B cell (primary cell): ENCODE results near the gene GFOD1. TPM values are rescaled to one million over a fixed set of nuclear protein-coding genes. Genes with fewer than 3 reads are reported as not detected.

ENCODE experiments used
- ATAC-seq: fragments of 200-7000 bp; cut with Tn5 transposase; one replicate; pipeline ENCODE4 v1.10.0; 2021; ENCODE audit warnings: low read depth, mild to moderate bottlenecking, moderate number of reproducible peaks, moderate library complexity
- CTCF ChIA-PET: fragments of 350-600 bp; sonication (Branson Sonifier 250); formaldehyde crosslinking; loops from one replicate; lab custom pipeline; 2021; ENCODE audit warnings: antibody characterized with exemption, inconsistent platforms; lab: Charles Lee
- POLR2A ChIA-PET: fragments of 350-600 bp; sonication (Branson Sonifier 250); formaldehyde crosslinking; loops from one replicate; lab custom pipeline; 2021; ENCODE audit warnings: antibody characterized with exemption; lab: Charles Lee
- DNase-seq: peaks from one replicate; pipeline ENCODE4 v3.0.0; 2013
- H2AFZ ChIP-seq: 2 replicates; pipeline ENCODE4 v1.6.1; 2012; ENCODE audit warnings: mild to moderate bottlenecking, low read depth, low read length; ENCODE audit not compliant: insufficient read depth, poor library complexity, severe bottlenecking
- H3K27ac ChIP-seq, 2 donors: 1 replicate in 1 of 2; 2 replicates in 1 of 2; pipeline ENCODE4 v1.5.1; 2012 to 2013; ENCODE audit warnings: low read length in 2 of 2, mild to moderate bottlenecking in 2 of 2, moderate library complexity in 1 of 2
- H3K27me3 ChIP-seq, 4 experiments: fragments of 200-600 bp in 1 of 4; sonication (generic) in 1 of 4; replicated peaks in 1 of 4; 1 replicate in 2 of 4; 2 replicates in 2 of 4; pipeline versions ENCODE4 v1.6.1 to v1.7.0; 2013 to 2016; ENCODE audit warnings: low read length in 3 of 4, mild to moderate bottlenecking in 2 of 4, mixed read lengths in 1 of 4, moderate library complexity in 1 of 4; ENCODE audit not compliant: insufficient read depth in 4 of 4, control insufficient read depth in 3 of 4; ENCODE audit errors: control extremely low read depth in 1 of 4
- H3K36me3 ChIP-seq, 2 experiments: replicated peaks in 1 of 2; 1 replicate in 1 of 2; 2 replicates in 1 of 2; pipeline versions ENCODE4 v1.6.1 to v1.7.1; 2013; ENCODE audit warnings: low read length in 1 of 2; ENCODE audit not compliant: insufficient read depth in 2 of 2, control insufficient read depth in 1 of 2; ENCODE audit errors: control extremely low read depth in 1 of 2, extremely low read depth in 1 of 2
- H3K4me1 ChIP-seq, 2 donors: fragments of 200-600 bp in 1 of 2; sonication (generic) in 1 of 2; 1 replicate in 1 of 2; 2 replicates in 1 of 2; pipeline versions ENCODE4 v1.5.1 to v1.6.1; 2013 to 2017; ENCODE audit warnings: low read length in 2 of 2; ENCODE audit not compliant: control insufficient read depth in 2 of 2, insufficient read depth in 2 of 2
- H3K4me2 ChIP-seq: replicated peaks from 2 replicates; pipeline ENCODE3; 2012; ENCODE audit warnings: mild to moderate bottlenecking, low read depth, low read length; ENCODE audit not compliant: poor library complexity, severe bottlenecking
- H3K4me3 ChIP-seq, 5 experiments: fragments of 200-600 bp in 1 of 5; sonication (generic) in 1 of 5; 1 replicate in 3 of 5; 2 replicates in 2 of 5; pipeline versions ENCODE4 v1.5.1 to v1.7.0; 2011 to 2016; ENCODE audit warnings: low read length in 4 of 5, mild to moderate bottlenecking in 4 of 5, low read depth in 2 of 5, control low read depth in 1 of 5, moderate library complexity in 1 of 5; ENCODE audit not compliant: insufficient read depth in 1 of 5; ENCODE audit errors: control extremely low read depth in 1 of 5, extremely low read depth in 1 of 5
- H3K79me2 ChIP-seq: fragments of 200-600 bp; sonication (generic); one replicate; pipeline ENCODE4 v1.6.0; 2016; ENCODE audit warnings: low read length; ENCODE audit not compliant: control insufficient read depth, insufficient read depth
- H3K9ac ChIP-seq: fragments of 200-600 bp; sonication (generic); 2 replicates; pipeline ENCODE4 v1.6.1; 2017; ENCODE audit warnings: mild to moderate bottlenecking, low read length, moderate library complexity
- H3K9me3 ChIP-seq, 3 donors: one replicate each; pipeline versions ENCODE4 v1.6.1 to v1.7.1; 2013; ENCODE audit warnings: low read length in 2 of 3; ENCODE audit not compliant: control insufficient read depth in 2 of 3, insufficient read depth in 1 of 3; ENCODE audit errors: control extremely low read depth in 1 of 3
- H4K20me1 ChIP-seq: 2 replicates; pipeline ENCODE4 v1.6.0; 2012; ENCODE audit warnings: mild to moderate bottlenecking, low read length; ENCODE audit not compliant: insufficient read depth, control insufficient read depth, poor library complexity, severe bottlenecking
- H3K27ac Mint-ChIP-seq: one replicate; pipeline ENCODE4 v1.8.0; 2021; ENCODE audit warnings: mixed read lengths
- H3K27me3 Mint-ChIP-seq: one replicate; pipeline ENCODE4 v1.8.0; 2021; ENCODE audit warnings: mixed read lengths
- H3K4me1 Mint-ChIP-seq: one replicate; pipeline ENCODE4 v1.8.0; 2021; ENCODE audit warnings: mixed read lengths
- H3K4me3 Mint-ChIP-seq: one replicate; pipeline ENCODE4 v1.8.0; 2021; ENCODE audit warnings: mixed read lengths
- H3K9me3 Mint-ChIP-seq: one replicate; pipeline ENCODE4 v1.8.0; 2022; ENCODE audit warnings: mixed read lengths; ENCODE audit not compliant: insufficient read depth
- EZH2 ChIP-seq: IDR thresholded peaks from 2 replicates; pipeline ENCODE4 v1.6.1; 2012; ENCODE audit warnings: borderline replicate concordance, low read depth, mild to moderate bottlenecking, moderate library complexity, low read length; ENCODE audit not compliant: insufficient read depth, poor library complexity, severe bottlenecking
- WGBS: methylation state at CpG from one replicate; pipeline ENCODE4 v1.1.5; 2013; ENCODE audit warnings: missing lambda C conversion rate; ENCODE audit not compliant: insufficient coverage; 5-methylcytosine and 5-hydroxymethylcytosine counted together
- intact Hi-C: fragments of 100-400 bp; cut with micrococcal nuclease; formaldehyde crosslinking; loops from one replicate; pipeline ENCODE4 v1.10.0; 2022
- polyA plus RNA-seq: library from polyadenylated mRNA; depleted of rRNA; stranded (reverse); fragments of >200 nt; gene quantifications from 2 replicates; pipeline ENCODE4 v1.2.3, GENCODE V29; 2012
- total RNA-seq, 2 donors: library from RNA; stranded (reverse); fragments of 120-200 nt in 1 of 2; gene quantifications; 1 replicate in 1 of 2; 2 replicates in 1 of 2; pipeline versions ENCODE4 v1.2.3 to v1.2.4, GENCODE V29; 2013 to 2022
- TF ChIP-seq, protein P1 (sequence below): fragments of 200-600 bp; IDR thresholded peaks from one replicate; pipeline ENCODE4 v1.8.0; 2022; ENCODE audit warnings: antibody characterized with exemption, mild to moderate bottlenecking

GFOD1 gene
- total and polyA plus RNA-seq, 2 donors (not counting 1 experiment from before 2014, with no cell fraction given), result 8.3 to 42.4 TPM

- Histone ChIP-seq H3K27me3 (no peaks in the 10 kb centered on the region), H3K4me1 (peaks cover 6 to 8% of the 10 kb centered on the region in 2 donors), H3K79me2 (no peaks in the 10 kb centered on the region), H4K20me1 (no peaks in the 10 kb centered on the region), H3K9ac (no peak overlapping the region), H3K4me2 (no peak overlapping the region), H3K36me3 (no peaks in the 10 kb centered on the region), H3K4me3 (no peak overlapping the region), H2AFZ (no peak overlapping the region), H3K9me3 (no peaks in the 10 kb centered on the region), H3K27ac (no peak overlapping the region)
- Mint-ChIP-seq H3K27ac (no peak overlapping the region), H3K27me3 (no peaks in the 10 kb centered on the region), H3K9me3 (no peaks in the 10 kb centered on the region), H3K4me1 (peaks cover 19% of the 10 kb centered on the region), H3K4me3 (no peak overlapping the region)
- ChIA-PET CTCF (interaction anchor here (0.7 to 5.7 kb wide), 23 partner anchors 8 to 626 kb away, joined by 3 to 53 read pairs (median 7); partner anchors contain the start of genes GFOD1 and SIRT5), POLR2A (interaction anchor here (0.5 kb wide), 1 partner anchor 8 kb away, joined by 3 read pairs; no protein-coding TSS in a partner anchor)
- intact Hi-C loops, result loop anchor here (10.0 kb wide), 1 partner anchor 342 kb away; no protein-coding TSS in a partner anchor
- no CpG with 5 or more reads among the region's 4 CpGs for WGBS
- no peak for ATAC-seq
- TF ChIP-seq EZH2, result no peak
- TF ChIP-seq, protein P1, sequence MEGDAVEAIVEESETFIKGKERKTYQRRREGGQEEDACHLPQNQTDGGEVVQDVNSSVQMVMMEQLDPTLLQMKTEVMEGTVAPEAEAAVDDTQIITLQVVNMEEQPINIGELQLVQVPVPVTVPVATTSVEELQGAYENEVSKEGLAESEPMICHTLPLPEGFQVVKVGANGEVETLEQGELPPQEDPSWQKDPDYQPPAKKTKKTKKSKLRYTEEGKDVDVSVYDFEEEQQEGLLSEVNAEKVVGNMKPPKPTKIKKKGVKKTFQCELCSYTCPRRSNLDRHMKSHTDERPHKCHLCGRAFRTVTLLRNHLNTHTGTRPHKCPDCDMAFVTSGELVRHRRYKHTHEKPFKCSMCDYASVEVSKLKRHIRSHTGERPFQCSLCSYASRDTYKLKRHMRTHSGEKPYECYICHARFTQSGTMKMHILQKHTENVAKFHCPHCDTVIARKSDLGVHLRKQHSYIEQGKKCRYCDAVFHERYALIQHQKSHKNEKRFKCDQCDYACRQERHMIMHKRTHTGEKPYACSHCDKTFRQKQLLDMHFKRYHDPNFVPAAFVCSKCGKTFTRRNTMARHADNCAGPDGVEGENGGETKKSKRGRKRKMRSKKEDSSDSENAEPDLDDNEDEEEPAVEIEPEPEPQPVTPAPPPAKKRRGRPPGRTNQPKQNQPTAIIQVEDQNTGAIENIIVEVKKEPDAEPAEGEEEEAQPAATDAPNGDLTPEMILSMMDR, result no peak
- no peak for DNase-seq
Observed at GRCh38 chr6:13536796-13537526, 49.6 kb upstream of the GFOD1 start.

DNA sequence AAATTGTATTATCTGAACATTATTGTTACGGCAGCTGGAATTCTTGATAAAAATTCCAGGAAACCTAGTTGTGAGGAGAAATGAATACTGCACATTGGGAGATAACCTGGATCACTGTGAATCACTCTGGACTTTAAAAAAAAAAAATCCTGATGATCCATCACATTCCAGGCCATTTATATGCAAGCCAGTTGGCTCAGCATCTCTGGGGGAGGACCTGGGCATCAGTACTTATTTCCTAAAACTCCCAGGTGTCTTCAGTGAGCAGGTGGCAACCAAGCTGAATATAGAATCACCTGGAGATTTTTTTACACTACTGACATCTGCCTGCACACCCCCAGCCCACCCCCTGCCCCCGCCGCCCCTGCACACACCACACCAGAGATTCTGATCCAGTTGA is 47.9 kb upstream of the GFOD1 start:
- Histone ChIP-seq H3K4me2 (no peak overlapping the region), H3K9me3 (no peaks in the 10 kb centered on the region), H4K20me1 (no peaks in the 10 kb centered on the region), H3K27me3 (no peaks in the 10 kb centered on the region), H3K79me2 (no peaks in the 10 kb centered on the region), H3K4me3 (no peak overlapping the region), H3K36me3 (no peaks in the 10 kb centered on the region), H3K4me1 (peaks cover 6 to 8% of the 10 kb centered on the region in 2 donors), H3K9ac (no peak overlapping the region), H3K27ac (no peak overlapping the region), H2AFZ (no peak overlapping the region)
- Mint-ChIP-seq H3K4me1 (peaks cover 19% of the 10 kb centered on the region), H3K4me3 (no peak overlapping the region), H3K27me3 (no peaks in the 10 kb centered on the region), H3K9me3 (no peaks in the 10 kb centered on the region), H3K27ac (no peak overlapping the region)
- no CpG with 5 or more reads among the region's 3 CpGs for WGBS
- TF ChIP-seq EZH2, result no peak
- TF ChIP-seq, protein P1, result no peak
- ChIA-PET CTCF (interaction anchor here (0.7 to 5.7 kb wide), 6 partner anchors 10 to 203 kb away, joined by 3 to 53 read pairs (median 35); no protein-coding TSS in a partner anchor), POLR2A (interaction anchor here (0.5 kb wide), 1 partner anchor 11 kb away, joined by 4 read pairs; no protein-coding TSS in a partner anchor)
- no peak for DNase-seq
- no peak for ATAC-seq
- intact Hi-C loops, result loop anchor here (10.0 kb wide), 1 partner anchor 341 kb away; no protein-coding TSS in a partner anchor
